22Rv1 (cell line): Measurements from ENCODE around the gene GPR35.
"Not testable (repeated sequence)": the region's sequence is repeated elsewhere in the genome, so short reads cannot be mapped to it uniquely, and the experiment has no call there.

Experiments
- H3K27ac ChIP-seq: fragments of 450-650 bp; 2 replicates; pipeline ENCODE4 v1.5.1; 2017
- CTCF ChIP-seq: fragments of 450-650 bp; IDR thresholded peaks from 2 replicates; pipeline ENCODE4 v1.5.1; 2017; ENCODE audit warnings: mild to moderate bottlenecking
- ZFX ChIP-seq: fragments of 450-650 bp; IDR thresholded peaks from 2 replicates; pipeline ENCODE4 v1.6.1; 2017; ENCODE audit warnings: antibody characterized with exemption, borderline replicate concordance

The GPR35 gene

GRCh38 chr2:240651185-240651584, 25.9 kb downstream of the GPR35 start:
- TF ChIP-seq ZFX, result no peak
- TF ChIP-seq CTCF, result no peak
- no peak overlapping the region for H3K27ac ChIP-seq

- no peak for TF ChIP-seq CTCF
- no peak for TF ChIP-seq ZFX
- no peak overlapping the region for H3K27ac ChIP-seq
Measured at GRCh38 chr2:240655931-240656886, 30.9 kb downstream of the GPR35 start.

- not testable (repeated sequence) for H3K27ac ChIP-seq
Measured at GRCh38 chr2:240659883-240660282, 34.6 kb downstream of the GPR35 start.

- no peak overlapping the region for H3K27ac ChIP-seq
- no peak for TF ChIP-seq ZFX
- no peak for TF ChIP-seq CTCF
Measured at GRCh38 chr2:240662681-240663080, 37.4 kb downstream of the GPR35 start.

GRCh38 chr2:240663546-240664190, 38.4 kb downstream of the GPR35 start:
- H3K27ac ChIP-seq, result no peak overlapping the region
- TF ChIP-seq CTCF (no peak), ZFX (no peak)

- TF ChIP-seq CTCF, result no peak
- no peak for TF ChIP-seq ZFX
- H3K27ac ChIP-seq, result no peak overlapping the region
Measured at GRCh38 chr2:240664622-240665021, 39.3 kb downstream of the GPR35 start.

GRCh38 chr2:240670402-240670801, 45.1 kb downstream of the GPR35 start:
- TF ChIP-seq CTCF (no peak), ZFX (no peak)
- no peak overlapping the region for H3K27ac ChIP-seq
